ENCODE measurements around the gene ERICH2. TPM values are rescaled to one million over a fixed set of nuclear protein-coding genes. Genes with fewer than 3 reads are reported as not detected.

ERICH2 gene
- total and polyA plus RNA-seq, 2 donors (not counting 3 experiments of a cell fraction or from before 2014, with no cell fraction given) = not detected

- no peak for TF ChIP-seq POLR2AphosphoS5 (IDR thresholded peaks at IDR 0.05; ENCODE audit: insufficient read depth, low read depth, low read length)
- TF ChIP-seq EZH2 (IDR thresholded peaks at IDR 0.05; ENCODE audit: borderline replicate concordance, low read depth, low read length, severe bottlenecking) = peak; percentile 64
- Histone ChIP-seq H3K4me2 (ENCODE audit: insufficient read depth, low read length) (peak overlapping the region; percentile 38), H4K20me1 (replicated peaks; ENCODE audit: control insufficient read depth, extremely low read depth, insufficient read depth, low read length) (no peaks in the 10 kb centered on the region), H3K9me3 (replicated peaks; ENCODE audit: control insufficient read depth, insufficient read depth, low read length) (no peaks in the 10 kb centered on the region), H3K4me3 (replicated peaks in 1 of 3; ENCODE audit: insufficient read depth in 1 of 3, low read depth in 1 of 3, low read length in 3 of 3) (peak overlapping the region in 2 of 3 experiments; percentile 29 to 47), H2AFZ (ENCODE audit: low read depth, low read length) (peak overlapping the region; percentile 85), H3K79me2 (ENCODE audit: control insufficient read depth, insufficient read depth, low read length) (no peaks in the 10 kb centered on the region), H3K27me3 (ENCODE audit: control insufficient read depth in 2 of 2, insufficient read depth in 2 of 2, low read length in 2 of 2) (peaks cover 18 to 30% of the 10 kb centered on the region in 2 experiments), H3K9ac (replicated peaks; ENCODE audit: extremely low read depth, insufficient read depth, low read length) (no peak overlapping the region), H3K4me1 (ENCODE audit: control insufficient read depth, extremely low read depth, insufficient read depth, low read length) (peaks cover 6% of the 10 kb centered on the region), H3K36me3 (ENCODE audit: control insufficient read depth in 2 of 2, extremely low read depth in 1 of 2, insufficient read depth in 2 of 2, low read length in 2 of 2) (no peaks in the 10 kb centered on the region), H3K9me1 (replicated peaks; ENCODE audit: control insufficient read depth, extremely low read depth, insufficient read depth, low read length) (no peaks in the 10 kb centered on the region), H3K27ac (ENCODE audit: insufficient read depth, low read depth, low read length) (no peak overlapping the region)
- intact Hi-C loops (cut with micrococcal nuclease) (loop anchor here (5.0 kb wide), 1 partner anchor 54 kb away; the partner anchor contains the start of gene SP5), dilution Hi-C loops (cut with MboI; ENCODE audit: extremely low pct_ligation_motif_present, low sequenced_read_pairs) (no loop called here)
- ChIA-PET CTCF (interaction anchor here (0.9 to 1.5 kb wide), 4 partner anchors 15 to 363 kb away, joined by 3 to 4 read pairs (median 3); no protein-coding TSS in a partner anchor), POLR2A (no interaction called here)
- BruUV-seq (replicated peaks) = no TSS peak
- DNase-seq (ENCODE audit: low read depth, low spot score) = no peak
- FAIRE-seq = no peak
Measured at GRCh38 chr2:170771421-170771937, 1.3 kb downstream of the ERICH2 start.

DNA sequence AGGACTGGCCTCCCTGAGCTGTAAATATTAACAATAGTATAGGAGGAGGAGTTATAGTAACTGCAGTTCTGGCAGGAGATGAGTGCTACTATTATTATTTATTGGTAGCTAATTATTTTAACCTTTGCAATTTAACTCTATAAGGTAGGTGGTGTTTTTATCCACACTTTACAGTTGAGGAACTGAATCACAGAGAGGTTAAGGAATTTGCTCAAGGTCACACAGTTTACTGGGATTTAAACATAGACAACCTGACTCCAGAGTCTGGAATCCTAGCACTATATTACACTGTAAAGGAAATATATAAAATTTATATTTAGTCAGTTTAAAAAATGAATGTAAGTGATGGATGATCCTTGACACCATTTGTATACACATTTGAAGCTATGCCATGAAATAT lies 2.1 kb downstream of the ERICH2 start:
- DNase-seq (ENCODE audit: low read depth, low spot score) (no peak), FAIRE-seq (no peak)
- H3K4me1 ChIP-seq (ENCODE audit: control insufficient read depth, extremely low read depth, insufficient read depth, low read length) = peaks cover 6% of the 10 kb centered on the region
- H3K9me1 ChIP-seq (replicated peaks; ENCODE audit: control insufficient read depth, extremely low read depth, insufficient read depth, low read length) = no peaks in the 10 kb centered on the region
- no peak overlapping the region for H2AFZ ChIP-seq (ENCODE audit: low read depth, low read length)
- H3K27ac ChIP-seq (ENCODE audit: insufficient read depth, low read depth, low read length) = no peak overlapping the region
- H3K4me2 ChIP-seq (ENCODE audit: insufficient read depth, low read length) = no peak overlapping the region
- intact Hi-C loops (cut with micrococcal nuclease) = loop anchor here (5.0 kb wide), 1 partner anchor 55 kb away; the partner anchor contains the start of gene SP5
- H3K79me2 ChIP-seq (ENCODE audit: control insufficient read depth, insufficient read depth, low read length) = no peaks in the 10 kb centered on the region
- no peaks in the 10 kb centered on the region for H3K36me3 ChIP-seq (ENCODE audit: control insufficient read depth in 2 of 2, extremely low read depth in 1 of 2, insufficient read depth in 2 of 2, low read length in 2 of 2)
- POLR2A ChIA-PET = no interaction called here
- no peak overlapping the region for H3K9ac ChIP-seq (replicated peaks; ENCODE audit: extremely low read depth, insufficient read depth, low read length)
- H4K20me1 ChIP-seq (replicated peaks; ENCODE audit: control insufficient read depth, extremely low read depth, insufficient read depth, low read length) = no peaks in the 10 kb centered on the region
- peaks cover 18 to 26% of the 10 kb centered on the region in 2 experiments for H3K27me3 ChIP-seq (ENCODE audit: control insufficient read depth in 2 of 2, insufficient read depth in 2 of 2, low read length in 2 of 2)
- TF ChIP-seq GATA2 (IDR thresholded peaks at IDR 0.05; ENCODE audit: insufficient read depth, insufficient read length, low read depth, low read length) = no peak
- TF ChIP-seq JUN (IDR thresholded peaks at IDR 0.05; ENCODE audit: borderline replicate concordance, insufficient read depth, insufficient read length, low read depth) = no peak
- TF ChIP-seq, protein P1, sequence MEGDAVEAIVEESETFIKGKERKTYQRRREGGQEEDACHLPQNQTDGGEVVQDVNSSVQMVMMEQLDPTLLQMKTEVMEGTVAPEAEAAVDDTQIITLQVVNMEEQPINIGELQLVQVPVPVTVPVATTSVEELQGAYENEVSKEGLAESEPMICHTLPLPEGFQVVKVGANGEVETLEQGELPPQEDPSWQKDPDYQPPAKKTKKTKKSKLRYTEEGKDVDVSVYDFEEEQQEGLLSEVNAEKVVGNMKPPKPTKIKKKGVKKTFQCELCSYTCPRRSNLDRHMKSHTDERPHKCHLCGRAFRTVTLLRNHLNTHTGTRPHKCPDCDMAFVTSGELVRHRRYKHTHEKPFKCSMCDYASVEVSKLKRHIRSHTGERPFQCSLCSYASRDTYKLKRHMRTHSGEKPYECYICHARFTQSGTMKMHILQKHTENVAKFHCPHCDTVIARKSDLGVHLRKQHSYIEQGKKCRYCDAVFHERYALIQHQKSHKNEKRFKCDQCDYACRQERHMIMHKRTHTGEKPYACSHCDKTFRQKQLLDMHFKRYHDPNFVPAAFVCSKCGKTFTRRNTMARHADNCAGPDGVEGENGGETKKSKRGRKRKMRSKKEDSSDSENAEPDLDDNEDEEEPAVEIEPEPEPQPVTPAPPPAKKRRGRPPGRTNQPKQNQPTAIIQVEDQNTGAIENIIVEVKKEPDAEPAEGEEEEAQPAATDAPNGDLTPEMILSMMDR (IDR thresholded peaks at IDR 0.05; ENCODE audit: extremely low read depth in 1 of 2, insufficient read depth in 1 of 2, low read depth in 1 of 2, low read length in 2 of 2) = no peak
- TF ChIP-seq POLR2A (IDR thresholded peaks at IDR 0.05; ENCODE audit: low read depth, low read length) = no peak
- no peak for TF ChIP-seq FOS (IDR thresholded peaks at IDR 0.05; ENCODE audit: borderline replicate concordance, insufficient read depth, low read length)
- TF ChIP-seq EZH2 (IDR thresholded peaks at IDR 0.05; ENCODE audit: borderline replicate concordance, low read depth, low read length, severe bottlenecking) = no peak
- no peak for TF ChIP-seq MYC (IDR thresholded peaks at IDR 0.05; ENCODE audit: low read depth, low read length)
- TF ChIP-seq POLR2AphosphoS5 (IDR thresholded peaks at IDR 0.05; ENCODE audit: insufficient read depth, low read depth, low read length) = no peak
- no TSS peak for BruUV-seq (replicated peaks)
- no peaks in the 10 kb centered on the region for H3K9me3 ChIP-seq (replicated peaks; ENCODE audit: control insufficient read depth, insufficient read depth, low read length)
- CTCF ChIA-PET = interaction anchor here (0.8 to 1.5 kb wide), 5 partner anchors 9 to 364 kb away, joined by 3 to 4 read pairs (median 3); no protein-coding TSS in a partner anchor
- H3K4me3 ChIP-seq (replicated peaks in 1 of 3; ENCODE audit: insufficient read depth in 1 of 3, low read depth in 1 of 3, low read length in 3 of 3) = no peak overlapping the region
- dilution Hi-C loops (cut with MboI; ENCODE audit: extremely low pct_ligation_motif_present, low sequenced_read_pairs) = no loop called here
